HepG2 (cell line): Measurements from ENCODE around the gene ITIH2. TPM values are rescaled to one million over a fixed set of nuclear protein-coding genes. Genes with fewer than 3 reads are reported as not detected.

Experiments used
- ATAC-seq: fragments of 200-7000 bp; cut with Tn5 transposase; 3 replicates; pipeline ENCODE4 v1.9.1; 2020; ENCODE audit warnings: mild to moderate bottlenecking, moderate library complexity
- BruUV-seq: library from RNA; stranded (reverse); fragments of 400-500 nt; replicated peaks from 2 replicates; lab custom pipeline; 2021; lab: Mats Ljungman, UMichigan
- CTCF ChIA-PET: fragments of 300-600 bp; formaldehyde crosslinking; extraction: SDS; loops from one replicate; lab custom pipeline; 2021; ENCODE audit warnings: low total read pairs, inconsistent platforms, low intra/inter-chr PET ratio; lab: Yijun Ruan, JAX
- POLR2A ChIA-PET: fragments of 350-600 bp; sonication (Branson Sonifier 250); formaldehyde crosslinking; loops from one replicate; lab custom pipeline; 2020; ENCODE audit warnings: antibody characterized with exemption, inconsistent platforms; lab: Yijun Ruan, JAX
- DNase-seq: peaks from one replicate; pipeline ENCODE4 v3.0.0-alpha.2; 2015; ENCODE audit warnings: low spot score
- FAIRE-seq: peaks from 3 replicates; lab custom pipeline; 2011; peaks lifted over from hg19 to GRCh38; lab: Jason Lieb, UNC
- H2AFZ ChIP-seq: one replicate; pipeline ENCODE4 v1.6.1; 2011; ENCODE audit warnings: low read length, inconsistent platforms
- H3K27ac ChIP-seq: fragments of 300-600 bp; 3 replicates; pipeline ENCODE4 v1.8.0; 2011; ENCODE audit warnings: mixed run types, mild to moderate bottlenecking, mixed read lengths, low read length, inconsistent platforms; ENCODE audit not compliant: insufficient read depth; ENCODE audit errors: extremely low read length
- H3K27me3 ChIP-seq, 2 experiments: fragments of 200-600 bp in 1 of 2; 2 replicates in 1 of 2; 3 replicates in 1 of 2; pipeline versions ENCODE4 v1.6.0 to v1.8.0; 2011; ENCODE audit warnings: low read length in 2 of 2, mild to moderate bottlenecking in 2 of 2, moderate library complexity in 2 of 2, inconsistent platforms in 1 of 2; ENCODE audit not compliant: insufficient read depth in 2 of 2, control insufficient read depth in 1 of 2
- H3K36me3 ChIP-seq, 2 experiments: fragments of 200-600 bp in 1 of 2; replicated peaks in 1 of 2; 2 replicates in 1 of 2; 3 replicates in 1 of 2; pipeline versions ENCODE4 v1.5.1 to v1.8.0; 2011; ENCODE audit warnings: low read length in 2 of 2, inconsistent platforms in 1 of 2; ENCODE audit not compliant: insufficient read depth in 2 of 2, control insufficient read depth in 1 of 2
- H3K4me1 ChIP-seq: 2 replicates; pipeline ENCODE4 v1.5.1; 2012; ENCODE audit warnings: low read length, inconsistent platforms; ENCODE audit not compliant: insufficient read depth
- H3K4me2 ChIP-seq: 2 replicates; pipeline ENCODE4 v1.6.0; 2011; ENCODE audit warnings: low read depth, low read length, inconsistent platforms
- H3K4me3 ChIP-seq, 3 experiments: fragments of 200-600 bp in 1 of 3; sonication (generic), shearing (Covaris generic) in 1 of 3; replicated peaks in 1 of 3; 2 replicates each; pipeline ENCODE4 v1.5.1; 2011 to 2016; ENCODE audit warnings: low read length in 3 of 3, inconsistent platforms in 2 of 3, low read depth in 2 of 3, mild to moderate bottlenecking in 2 of 3, control low read depth in 1 of 3, mixed read lengths in 1 of 3; ENCODE audit not compliant: insufficient read depth in 1 of 3
- H3K79me2 ChIP-seq: one replicate; pipeline ENCODE4 v1.6.1; 2011; ENCODE audit warnings: low read length, inconsistent platforms; ENCODE audit not compliant: insufficient read depth
- H3K9ac ChIP-seq: 2 replicates; pipeline ENCODE4 v1.6.0; 2011; ENCODE audit warnings: mild to moderate bottlenecking, low read depth, low read length, inconsistent platforms; ENCODE audit not compliant: insufficient read depth
- H3K9me3 ChIP-seq: 2 replicates; pipeline ENCODE4 v1.5.1; 2012; ENCODE audit warnings: mild to moderate bottlenecking, low read length
- H4K20me1 ChIP-seq: 2 replicates; pipeline ENCODE4 v1.6.0; 2011; ENCODE audit warnings: inconsistent platforms, mild to moderate bottlenecking, low read length, moderate library complexity; ENCODE audit not compliant: insufficient read depth
- DMTF1 ChIP-seq: sonication (generic); formaldehyde crosslinking; IDR thresholded peaks from 2 replicates; pipeline ENCODE4 v1.4.0; 2020; ENCODE audit warnings: mild to moderate bottlenecking, missing genetic modification reagents
- JUNB ChIP-seq: sonication (generic); formaldehyde crosslinking; IDR thresholded peaks from 2 replicates; pipeline ENCODE4 v1.8.0; 2022; ENCODE audit warnings: missing genetic modification reagents, mild to moderate bottlenecking, borderline replicate concordance
- SMAD1 ChIP-seq: sonication (generic); formaldehyde crosslinking; IDR thresholded peaks from 2 replicates; pipeline ENCODE4 v1.4.0; 2020; ENCODE audit warnings: missing genetic modification reagents, low read depth, mild to moderate bottlenecking, borderline replicate concordance
- TAF15 ChIP-seq: fragments of 200-400 bp; formaldehyde crosslinking; IDR thresholded peaks from one replicate; pipeline ENCODE4 v1.6.1; 2018; ENCODE audit warnings: mild to moderate bottlenecking, low read depth, low read length; ENCODE audit not compliant: poor library complexity, severe bottlenecking
- ZBTB34 ChIP-seq: sonication (generic); formaldehyde crosslinking; IDR thresholded peaks from 2 replicates; pipeline ENCODE4 v1.8.0; 2022; ENCODE audit warnings: mild to moderate bottlenecking, missing genetic modification reagents
- ZNF318 ChIP-seq: sonication (generic); formaldehyde crosslinking; IDR thresholded peaks from 2 replicates; pipeline ENCODE4 v1.4.0; 2020; ENCODE audit warnings: mild to moderate bottlenecking, missing genetic modification reagents
- WGBS: methylation state at CpG from one replicate; pipeline ENCODE4 v1.1.6; 2017; ENCODE audit warnings: low lambda C conversion rate; 5-methylcytosine and 5-hydroxymethylcytosine counted together
- in situ Hi-C: cut with HindIII; loops from 2 replicates; pipeline ENCODE4 v1.10.0; 2017; ENCODE audit warnings: low pct_unique_long_range_greater_than_20kb; ENCODE audit not compliant: extremely low pct_ligation_motif_present
- intact Hi-C: fragments of 100-400 bp; cut with micrococcal nuclease; formaldehyde crosslinking; loops from one replicate; pipeline ENCODE4 v1.10.0; 2022; ENCODE audit not compliant: unreplicated experiment
- polyA plus RNA-seq, 8 experiments: library from polyadenylated mRNA; depleted of rRNA in 3 of 8; stranded (reverse) in 7 of 8; unstranded in 1 of 8; fragments of >200 nt; fragmentation: Illumina TruSeq in 4 of 8; extraction: Trizol in 4 of 8; gene quantifications; 2 replicates each; pipeline versions ENCODE4 v1.2.1 to v1.2.3, GENCODE V29; 2011 to 2016; ENCODE audit warnings: low read depth in 4 of 8, missing spikeins in 1 of 8, mixed read lengths in 1 of 8; ENCODE audit not compliant: insufficient read depth in 1 of 8
- total RNA-seq, 5 experiments: library from RNA; depleted of rRNA; stranded (reverse); fragments of >200 nt; fragmentation: Illumina TruSeq; extraction: Trizol; gene quantifications; 2 replicates each; pipeline ENCODE4 v1.2.3, GENCODE V29; 2016; ENCODE audit warnings: low read depth in 1 of 5

Gene ITIH2
- total and polyA plus RNA-seq, 2 of the 13 experiments (the other 11 are each of a cell fraction or from before 2014, with no cell fraction given), result 1,197 to 1,427 TPM

- Histone ChIP-seq H3K27ac (peak overlapping the region; percentile 98), H3K36me3 (peaks cover 0 to under 1% of the 10 kb centered on the region in 2 experiments; a peak in 1 of 5 replicates), H3K79me2 (peaks cover 34% of the 10 kb centered on the region), H3K9me3 (no peaks in the 10 kb centered on the region), H3K9ac (peak overlapping the region; percentile 77), H3K27me3 (no peaks in the 10 kb centered on the region), H4K20me1 (no peaks in the 10 kb centered on the region), H3K4me2 (peak overlapping the region; percentile 66), H3K4me3 (peak overlapping the region in 1 of 3 experiments; percentile 19; a peak in 1 of 6 replicates), H2AFZ (no peak overlapping the region), H3K4me1 (peaks cover 77% of the 10 kb centered on the region)
- 0% methylated on average over 2 of the region's 2 CpGs for WGBS
- BruUV-seq, result no TSS peak
- ChIA-PET POLR2A (interaction anchor here (0.6 to 10.9 kb wide), 19 partner anchors 7 to 186 kb away, joined by 3 to 359 read pairs (median 6); partner anchors contain the start of genes ATP5F1C, ITIH5 and KIN), CTCF (interaction anchor here (1.1 kb wide), 1 partner anchor 13 kb away, joined by 3 read pairs; no protein-coding TSS in a partner anchor)
- intact Hi-C loops, result loop anchor here (1.0 to 10.0 kb wide), 3 partner anchors 14 to 168 kb away; no protein-coding TSS in a partner anchor
- peak; percentile 97 for FAIRE-seq
- ATAC-seq, result peak; percentile 88
- peak; percentile 100 for DNase-seq
- in situ Hi-C loops, result no loop called here
- TF ChIP-seq SMAD1 (CRISPR knock-in tag) (no peak), TAF15 (no peak), DMTF1 (CRISPR knock-in tag) (no peak), ZNF318 (CRISPR knock-in tag) (no peak), ZBTB34 (CRISPR knock-in tag) (no peak; the same call in 1 of the 2 replicates), JUNB (CRISPR knock-in tag) (peak; percentile 53; the same call in 1 of the 2 replicates)
Observed at GRCh38 chr10:7700577-7701125, 2.5 kb upstream of the ITIH2 start.
